ENCODE measurements around the gene TAAR9.

TAAR9 gene

GRCh38 chr6:132506869-132507808, 30.9 kb upstream of the TAAR9 start:
- Mint-ChIP-seq H3K27ac (no peak overlapping the region), H3K4me1 (ENCODE audit: low read depth) (peaks cover 13% of the 10 kb centered on the region), H3K9me3 (no peaks in the 10 kb centered on the region), H3K4me3 (no peak overlapping the region), H3K36me3 (ENCODE audit: low read depth) (peaks cover 6% of the 10 kb centered on the region), H3K27me3 (ENCODE audit: low read depth) (no peaks in the 10 kb centered on the region)

- H3K4me3 Mint-ChIP-seq: peak overlapping the region; percentile 4
- H3K9me3 Mint-ChIP-seq: no peaks in the 10 kb centered on the region
- peaks cover 15% of the 10 kb centered on the region for H3K27me3 Mint-ChIP-seq (ENCODE audit: low read depth)
- H3K27ac Mint-ChIP-seq: no peak overlapping the region
- peaks cover 2% of the 10 kb centered on the region for H3K36me3 Mint-ChIP-seq (ENCODE audit: low read depth)
- H3K4me1 Mint-ChIP-seq (ENCODE audit: low read depth): peaks cover 20% of the 10 kb centered on the region
These were observed 26.8 kb upstream of the TAAR9 start for GRCh38 chr6:132511210-132511830.

DNA sequence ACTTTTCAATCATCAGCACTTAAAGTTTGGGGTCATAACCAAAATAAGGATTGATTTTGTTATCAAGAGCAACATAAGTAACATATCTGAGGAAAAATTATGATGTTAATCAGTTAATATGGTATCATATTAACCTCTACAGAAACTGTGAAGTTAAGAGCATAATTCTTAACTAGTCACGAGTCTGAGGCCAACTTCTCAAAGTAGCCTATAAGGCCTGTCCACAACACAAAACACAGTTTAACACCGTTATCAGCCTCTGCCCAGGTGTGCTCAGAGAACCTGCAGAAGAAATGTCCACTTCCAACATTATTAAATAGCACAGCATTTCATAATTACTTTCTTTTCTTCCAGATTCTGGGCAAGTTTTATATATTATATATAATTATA, 26.3 kb upstream of the TAAR9 start:
- H3K4me1 Mint-ChIP-seq (ENCODE audit: low read depth): peaks cover 20% of the 10 kb centered on the region
- peaks cover 20% of the 10 kb centered on the region for H3K27me3 Mint-ChIP-seq (ENCODE audit: low read depth)
- no peak overlapping the region for H3K27ac Mint-ChIP-seq
- H3K9me3 Mint-ChIP-seq: no peaks in the 10 kb centered on the region
- peaks cover 2% of the 10 kb centered on the region for H3K36me3 Mint-ChIP-seq (ENCODE audit: low read depth)
- peak overlapping the region; percentile 90 for H3K4me3 Mint-ChIP-seq

DNA sequence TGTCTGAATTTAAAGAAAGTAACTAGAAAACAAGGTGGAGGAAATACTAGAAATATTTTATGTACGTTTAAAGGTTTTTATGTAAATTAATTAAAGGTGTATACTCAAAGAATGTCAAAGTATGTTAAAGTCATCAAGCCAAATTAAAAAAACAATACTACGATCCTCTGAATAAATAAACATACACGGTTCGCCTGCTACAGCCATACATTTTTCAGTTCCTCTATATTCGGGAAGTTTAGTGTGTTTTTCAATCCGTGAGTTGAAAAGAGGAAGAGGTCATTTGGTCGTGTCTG, 25.8 kb upstream of the TAAR9 start:
- Mint-ChIP-seq H3K9me3 (no peaks in the 10 kb centered on the region), H3K4me3 (peak overlapping the region; percentile 90), H3K27me3 (ENCODE audit: low read depth) (peaks cover 23% of the 10 kb centered on the region), H3K4me1 (ENCODE audit: low read depth) (peaks cover 20% of the 10 kb centered on the region), H3K27ac (peak overlapping the region; percentile 80), H3K36me3 (ENCODE audit: low read depth) (peaks cover 2% of the 10 kb centered on the region)

- peaks cover 2% of the 10 kb centered on the region for H3K36me3 Mint-ChIP-seq (ENCODE audit: low read depth)
- peak within 1 kb of the TSS; percentile 92 for H3K27ac Mint-ChIP-seq
These were observed 25.1 kb upstream of the TAAR9 start, which contains the start of gene STX7 for GRCh38 chr6:132512638-132513632. Gene STX7, minus strand, starts transcription at chr6:132513116. Its CDS starts 9,586 bp downstream, at chr6:132503530.

DNA sequence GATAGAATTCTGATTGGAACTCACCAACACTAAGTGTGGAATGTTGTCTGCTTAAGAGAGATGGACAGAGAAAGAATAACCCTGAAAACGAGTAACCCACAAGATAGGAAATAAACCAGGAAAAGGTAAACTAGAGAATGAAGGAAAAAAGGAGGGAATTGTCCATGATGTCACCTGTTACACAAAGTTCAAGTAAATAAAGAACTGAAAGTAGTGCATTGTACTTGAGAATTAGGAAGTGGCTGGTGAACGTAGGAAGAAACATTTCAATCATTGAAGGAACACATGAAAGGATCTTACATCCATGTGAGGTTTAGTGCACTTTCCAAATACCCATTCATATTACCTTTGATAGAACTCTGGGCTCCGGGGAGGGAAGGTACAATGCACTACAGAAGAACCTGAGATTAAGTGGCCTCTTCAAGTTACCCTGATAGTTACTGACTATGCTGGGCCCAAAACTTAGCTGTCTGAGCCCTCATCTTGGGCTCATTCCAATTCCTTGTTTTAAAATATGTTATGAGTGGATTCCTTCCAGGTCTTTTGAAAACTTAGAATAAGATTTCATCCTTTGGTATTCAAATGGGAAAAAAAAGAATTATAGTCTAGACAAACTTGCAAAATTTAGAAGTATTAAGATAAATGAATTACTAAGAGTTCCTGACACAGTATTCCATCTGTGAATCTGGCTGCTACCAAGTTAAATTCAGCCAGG, 24.1 kb upstream of the TAAR9 start:
- H3K4me1 Mint-ChIP-seq (ENCODE audit: low read depth): peaks cover 20% of the 10 kb centered on the region
- H3K4me3 Mint-ChIP-seq: peak overlapping the region; percentile 98
- H3K27ac Mint-ChIP-seq: no peak overlapping the region
- peaks cover 2% of the 10 kb centered on the region for H3K36me3 Mint-ChIP-seq (ENCODE audit: low read depth)
- peaks cover 36% of the 10 kb centered on the region for H3K27me3 Mint-ChIP-seq (ENCODE audit: low read depth)
- no peaks in the 10 kb centered on the region for H3K9me3 Mint-ChIP-seq

More at GRCh38 chr6:132512638-132513632, 25.1 kb upstream of the TAAR9 start, which contains the start of gene STX7:
- Mint-ChIP-seq H3K27me3 (ENCODE audit: low read depth) (peaks cover 25% of the 10 kb centered on the region), H3K9me3 (no peaks in the 10 kb centered on the region), H3K4me3 (peak within 1 kb of the TSS; percentile 98), H3K4me1 (ENCODE audit: low read depth) (peaks cover 20% of the 10 kb centered on the region)

DNA sequence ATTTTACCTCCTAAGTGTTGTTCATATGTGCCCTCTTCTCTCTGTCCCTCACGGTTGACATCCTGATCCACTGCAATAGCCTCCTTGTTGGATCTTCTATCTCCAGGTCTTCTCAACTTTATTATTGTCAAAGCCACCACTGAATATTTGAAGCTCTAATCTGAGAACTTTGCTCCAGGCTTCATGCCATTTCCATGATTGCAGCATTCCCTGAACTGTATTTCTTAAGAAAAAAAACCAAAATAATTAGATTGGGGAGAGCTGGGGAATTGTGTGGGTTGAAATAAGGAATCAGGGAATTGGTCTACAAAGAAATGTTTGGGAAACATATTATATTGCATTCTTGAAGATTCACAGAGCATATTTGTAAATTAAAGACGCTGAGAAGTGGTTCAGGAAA, 22.7 kb upstream of the TAAR9 start:
- Mint-ChIP-seq H3K9me3 (no peaks in the 10 kb centered on the region), H3K27ac (no peak overlapping the region), H3K36me3 (ENCODE audit: low read depth) (peaks cover 2% of the 10 kb centered on the region), H3K4me3 (no peak overlapping the region), H3K27me3 (ENCODE audit: low read depth) (peaks cover 45% of the 10 kb centered on the region), H3K4me1 (ENCODE audit: low read depth) (peaks cover 20% of the 10 kb centered on the region)

- no peaks in the 10 kb centered on the region for H3K9me3 Mint-ChIP-seq
- no peaks in the 10 kb centered on the region for H3K4me1 Mint-ChIP-seq (ENCODE audit: low read depth)
- no peaks in the 10 kb centered on the region for H3K36me3 Mint-ChIP-seq (ENCODE audit: low read depth)
- H3K27me3 Mint-ChIP-seq (ENCODE audit: low read depth): peaks cover 78% of the 10 kb centered on the region
- H3K27ac Mint-ChIP-seq: no peak overlapping the region
- no peak overlapping the region for H3K4me3 Mint-ChIP-seq
These were observed 17.1 kb upstream of the TAAR9 start for GRCh38 chr6:132520953-132521352.

DNA sequence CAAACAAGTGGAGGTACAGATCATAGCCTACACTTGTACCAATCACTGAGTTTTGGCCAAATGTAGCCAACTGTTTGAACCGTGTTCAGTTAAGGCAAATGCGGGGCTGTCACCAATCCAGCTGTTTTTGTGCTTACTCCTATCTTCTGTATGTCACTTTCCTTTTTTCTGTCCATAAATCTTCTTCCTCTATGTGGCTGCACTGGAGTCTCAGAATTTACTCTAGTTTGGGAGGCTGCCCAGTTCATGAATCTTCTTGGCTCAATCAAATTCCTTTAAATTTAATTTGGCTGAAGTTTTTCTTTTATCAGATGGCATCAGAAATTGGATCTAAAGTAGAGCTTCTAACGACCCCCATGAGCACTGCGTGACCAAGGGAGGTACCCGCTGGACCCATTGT, 13.4 kb upstream of the TAAR9 start:
- no peaks in the 10 kb centered on the region for H3K9me3 Mint-ChIP-seq
- H3K36me3 Mint-ChIP-seq (ENCODE audit: low read depth): no peaks in the 10 kb centered on the region
- H3K27me3 Mint-ChIP-seq (ENCODE audit: low read depth): peaks cover 67% of the 10 kb centered on the region
- no peak overlapping the region for H3K4me3 Mint-ChIP-seq
- no peak overlapping the region for H3K27ac Mint-ChIP-seq
- no peaks in the 10 kb centered on the region for H3K4me1 Mint-ChIP-seq (ENCODE audit: low read depth)

DNA sequence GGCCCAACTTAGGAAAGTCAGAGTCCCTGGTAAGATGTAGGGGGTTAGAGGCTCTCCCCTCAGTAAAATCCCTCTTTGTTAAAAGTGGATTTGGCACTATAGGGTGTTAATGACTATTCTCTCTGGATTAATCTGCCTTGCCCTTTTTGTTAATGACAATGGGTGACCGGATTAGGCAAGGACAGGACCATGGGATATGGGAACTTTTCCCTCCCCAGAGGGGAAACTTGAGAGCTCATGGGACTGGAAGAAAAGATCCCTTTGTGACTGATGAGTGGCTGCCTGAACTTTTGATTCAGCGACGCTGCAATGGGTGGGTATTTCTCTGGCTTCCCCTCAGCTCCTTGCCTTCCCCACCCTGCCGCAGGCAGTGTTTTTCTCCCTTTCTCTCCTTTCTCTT, 12.2 kb upstream of the TAAR9 start:
- no peak overlapping the region for H3K27ac Mint-ChIP-seq
- no peak overlapping the region for H3K4me3 Mint-ChIP-seq
- H3K27me3 Mint-ChIP-seq (ENCODE audit: low read depth): peaks cover 61% of the 10 kb centered on the region
- H3K9me3 Mint-ChIP-seq: no peaks in the 10 kb centered on the region
- no peaks in the 10 kb centered on the region for H3K4me1 Mint-ChIP-seq (ENCODE audit: low read depth)
- no peaks in the 10 kb centered on the region for H3K36me3 Mint-ChIP-seq (ENCODE audit: low read depth)

GRCh38 chr6:132526461-132526860, 11.6 kb upstream of the TAAR9 start:
- H3K36me3 Mint-ChIP-seq (ENCODE audit: low read depth): no peaks in the 10 kb centered on the region
- no peak overlapping the region for H3K27ac Mint-ChIP-seq
- H3K4me1 Mint-ChIP-seq (ENCODE audit: low read depth): no peaks in the 10 kb centered on the region
- no peaks in the 10 kb centered on the region for H3K9me3 Mint-ChIP-seq
- no peak overlapping the region for H3K4me3 Mint-ChIP-seq
- peaks cover 64% of the 10 kb centered on the region for H3K27me3 Mint-ChIP-seq (ENCODE audit: low read depth)

DNA sequence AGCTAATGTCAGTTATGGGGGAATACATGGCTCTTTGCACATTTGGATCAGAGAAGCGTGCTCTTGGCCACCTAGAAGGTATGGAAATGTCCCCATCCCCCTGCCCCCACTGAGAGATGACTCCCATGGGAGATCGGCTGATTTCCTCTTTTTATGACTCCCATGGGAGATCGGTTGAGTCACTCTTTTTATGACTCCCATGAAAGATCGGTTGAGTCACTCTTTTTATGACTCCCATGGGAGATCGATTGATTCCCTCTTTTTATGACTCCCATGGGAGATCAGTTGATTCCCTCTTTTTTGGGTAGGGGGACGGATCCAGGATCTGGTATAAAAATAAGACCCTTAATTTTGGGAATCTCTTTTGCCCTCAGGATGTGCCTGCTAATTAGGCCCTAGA, 10.3 kb upstream of the TAAR9 start:
- Mint-ChIP-seq H3K27ac (no peak overlapping the region), H3K9me3 (no peaks in the 10 kb centered on the region), H3K27me3 (ENCODE audit: low read depth) (peaks cover 54% of the 10 kb centered on the region), H3K4me1 (ENCODE audit: low read depth) (no peaks in the 10 kb centered on the region), H3K36me3 (ENCODE audit: low read depth) (no peaks in the 10 kb centered on the region), H3K4me3 (no peak overlapping the region)

GRCh38 chr6:132530293-132530974, 7.6 kb upstream of the TAAR9 start:
- H3K9me3 Mint-ChIP-seq: no peaks in the 10 kb centered on the region
- H3K27ac Mint-ChIP-seq: no peak overlapping the region
- peaks cover 37% of the 10 kb centered on the region for H3K27me3 Mint-ChIP-seq (ENCODE audit: low read depth)
- no peaks in the 10 kb centered on the region for H3K36me3 Mint-ChIP-seq (ENCODE audit: low read depth)
- H3K4me3 Mint-ChIP-seq: no peak overlapping the region
- no peaks in the 10 kb centered on the region for H3K4me1 Mint-ChIP-seq (ENCODE audit: low read depth)
